Measurements from ENCODE around the gene CCR6. TPM values are rescaled to one million over a fixed set of nuclear protein-coding genes. Genes with fewer than 3 reads are reported as not detected.

CCR6 gene
- total RNA-seq, 1 experiment from 2014 or later = not detected

GRCh38 chr6:167141667-167142432 lies 19.0 kb downstream of the CCR6 start:
- H3K27ac Mint-ChIP-seq = no peak overlapping the region
- H3K9me3 Mint-ChIP-seq = peaks cover 12 to 13% of the 10 kb centered on the region in 2 experiments
- peaks cover 39 to 48% of the 10 kb centered on the region in 2 experiments for H3K4me1 Mint-ChIP-seq

More at GRCh38 chr6:167141667-167142432, 19.0 kb downstream of the CCR6 start:
- H3K79me2 ChIP-seq (ENCODE audit: insufficient read depth, low read length) = no peaks in the 10 kb centered on the region
- no peak overlapping the region for H2AFZ ChIP-seq (ENCODE audit: low read length)
- no peak overlapping the region for H4K91ac ChIP-seq (ENCODE audit: insufficient read length, low read depth, low read length)
- no peaks in the 10 kb centered on the region for H4K20me1 ChIP-seq (ENCODE audit: control insufficient read depth, insufficient read depth, insufficient read length)
- no peak overlapping the region for H2BK20ac ChIP-seq (ENCODE audit: low read depth, low read length, poor library complexity, severe bottlenecking)
- H2BK5ac ChIP-seq (ENCODE audit: insufficient read length, low read length) = no peak overlapping the region
- no peak overlapping the region for H2BK12ac ChIP-seq (ENCODE audit: insufficient read length, low read depth, low read length)
- H2BK15ac ChIP-seq (ENCODE audit: low read depth, low read length) = no peak overlapping the region
- no peak overlapping the region for H3K4ac ChIP-seq (ENCODE audit: low read depth, low read length)
- peak; percentile 94 for TF ChIP-seq CTCF (conservative IDR thresholded peaks at IDR 0.05)
- H3K27ac ChIP-seq (ENCODE audit: insufficient read length, low read depth, low read length) = no peak overlapping the region
- WGBS (ENCODE audit: extremely low coverage, insufficient read length, low lambda C conversion rate) = no CpG with 5 or more reads among the region's 18 CpGs
- Mint-ChIP-seq H3K4me3 (peak overlapping the region in 1 of 2 experiments; percentile 19; a peak in 1 of 5 replicates), H3K36me3 (ENCODE audit: insufficient read depth in 1 of 3, low read depth in 3 of 3) (peaks cover 5 to 17% (median 6%) of the 10 kb centered on the region in 3 experiments; a peak in 5 of 7 replicates), H3K27me3 (ENCODE audit: low read depth) (peaks cover 18% of the 10 kb centered on the region)
- H3K14ac ChIP-seq (ENCODE audit: insufficient read depth, low read length) = no peak overlapping the region
- no peaks in the 10 kb centered on the region for H3K9me3 ChIP-seq (ENCODE audit: control insufficient read depth, low read depth, low read length)
- H3K4me2 ChIP-seq (ENCODE audit: insufficient read depth, insufficient read length, low read length) = no peak overlapping the region
- no peak overlapping the region for H3K18ac ChIP-seq (ENCODE audit: insufficient read length, low read depth, low read length)
- no peak overlapping the region for H4K8ac ChIP-seq (replicated peaks; ENCODE audit: insufficient read length, low read depth, low read length)
- H3T11ph ChIP-seq (ENCODE audit: low read length) = no peak overlapping the region
- peak; percentile 75 for DNase-seq
- H3K9ac ChIP-seq (ENCODE audit: extremely low read depth, insufficient read length, low read length) = no peak overlapping the region
- no peaks in the 10 kb centered on the region for H3K79me1 ChIP-seq (ENCODE audit: insufficient read depth, low read depth, low read length, poor library complexity, severe bottlenecking)
- no peak overlapping the region for H3K56ac ChIP-seq (ENCODE audit: insufficient read length, low read depth, low read length)
- no peak overlapping the region for H4K5ac ChIP-seq (ENCODE audit: insufficient read length, low read depth, low read length)
- H3K4me1 ChIP-seq (ENCODE audit: insufficient read depth, low read length) = no peaks in the 10 kb centered on the region; the same call in 1 of the 2 replicates
- no peaks in the 10 kb centered on the region for H3K27me3 ChIP-seq (ENCODE audit: insufficient read depth, low read length)
- no peak overlapping the region for H2BK120ac ChIP-seq (ENCODE audit: low read depth, low read length, poor library complexity, severe bottlenecking)
- no peak overlapping the region for H3K23ac ChIP-seq (ENCODE audit: insufficient read length, low read depth, low read length)
- H3K23me2 ChIP-seq (ENCODE audit: insufficient read length, low read depth, low read length, poor library complexity, severe bottlenecking) = no peaks in the 10 kb centered on the region
- no peak overlapping the region for H2AK5ac ChIP-seq (ENCODE audit: insufficient read length, low read length)
